ENCODE results near the gene POU2F3.

POU2F3 gene

DNA sequence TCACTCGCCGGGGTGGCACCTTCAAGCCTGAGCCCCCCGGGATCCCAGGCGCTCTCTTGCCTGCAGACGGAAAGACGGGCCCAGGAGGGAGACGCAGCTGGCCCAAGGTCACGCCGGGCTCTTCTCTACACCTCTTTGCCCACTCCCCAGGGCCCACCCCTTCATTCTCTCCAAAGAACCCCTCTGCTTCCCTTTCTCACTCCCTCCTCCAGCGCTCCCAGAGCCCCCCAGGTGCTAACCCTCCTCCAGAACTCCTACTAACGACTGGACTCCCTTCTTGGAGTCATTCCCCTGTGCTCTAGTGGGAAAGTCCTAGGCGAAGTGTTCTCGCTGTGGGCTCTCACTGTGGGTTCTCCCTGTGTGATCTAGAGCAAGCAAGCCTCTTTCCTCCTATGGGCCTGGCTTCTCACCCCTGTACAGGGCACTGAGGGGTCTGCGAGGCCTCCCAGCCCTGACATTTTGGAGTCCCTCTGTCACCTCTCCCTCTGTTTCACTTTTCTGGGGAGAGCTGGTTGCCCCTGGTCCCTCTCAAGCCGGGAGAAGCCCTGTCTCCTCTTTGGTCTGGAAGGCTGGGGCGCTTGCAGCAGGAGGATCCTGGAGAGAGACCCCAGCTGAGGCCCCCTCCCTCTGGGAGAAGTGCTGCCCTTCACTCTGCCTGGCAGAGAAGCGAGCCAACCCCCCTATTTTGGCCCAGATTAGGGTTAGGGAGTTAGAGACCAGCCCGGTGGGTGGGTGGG is 28.2 kb upstream of the POU2F3 start:
- no peak for DNase-seq

DNA sequence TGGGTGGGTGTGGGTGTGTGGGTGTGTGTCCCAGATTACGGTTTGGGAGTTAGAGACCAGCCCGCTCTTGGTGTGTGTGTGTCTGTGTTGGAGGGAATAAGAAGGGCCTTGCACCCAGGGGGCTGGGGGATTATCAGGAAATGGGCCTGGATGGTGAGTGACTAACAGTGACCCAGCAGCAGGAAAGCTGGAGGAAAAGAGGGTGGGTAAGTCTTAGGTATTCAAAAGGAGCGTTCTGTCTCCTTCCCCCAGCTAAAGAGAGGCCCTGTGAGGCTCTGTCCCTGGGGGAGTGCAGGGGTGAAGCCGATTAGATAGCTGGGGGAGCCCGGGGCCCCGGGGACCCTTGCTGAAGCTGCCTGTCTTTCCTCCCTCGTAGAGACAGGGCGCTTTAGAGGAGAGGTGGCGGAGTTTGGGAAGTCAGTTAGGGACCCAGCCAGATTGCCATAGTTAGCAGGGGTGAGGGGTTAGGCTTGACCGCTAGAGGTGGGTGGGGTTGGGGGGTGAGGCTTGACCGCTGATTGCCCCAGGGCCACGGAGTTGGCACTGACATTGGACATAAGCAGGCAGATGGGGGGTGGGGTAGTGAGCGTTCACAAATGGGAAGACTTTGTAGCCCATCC is 27.6 kb upstream of the POU2F3 start:
- DNase-seq: no peak

DNA sequence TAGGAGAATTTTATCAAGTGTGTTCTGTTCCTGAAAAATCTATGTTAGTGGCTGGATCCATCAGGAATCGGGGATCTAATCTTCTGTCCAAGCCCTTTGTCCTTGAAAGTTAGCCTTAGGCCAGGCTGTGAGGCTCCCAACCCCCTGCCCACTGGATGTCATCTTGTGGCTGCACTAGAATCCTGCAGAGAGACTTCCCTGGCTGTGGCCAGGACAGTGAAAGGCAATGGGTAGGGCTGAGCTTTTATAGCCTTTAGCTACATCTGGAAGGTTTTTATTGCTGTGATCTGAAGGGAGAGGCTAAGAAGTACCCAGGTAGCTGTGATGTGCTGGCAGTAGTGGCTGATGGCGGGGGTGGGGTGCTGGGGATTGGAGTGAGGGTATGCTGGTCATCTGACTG is 27.0 kb upstream of the POU2F3 start:
- no peak for DNase-seq

- no peak for DNase-seq
Measured at GRCh38 chr11:120214581-120214980, 25.4 kb upstream of the POU2F3 start.

- DNase-seq: no peak
Measured at GRCh38 chr11:120215634-120216033, 24.3 kb upstream of the POU2F3 start.

DNA sequence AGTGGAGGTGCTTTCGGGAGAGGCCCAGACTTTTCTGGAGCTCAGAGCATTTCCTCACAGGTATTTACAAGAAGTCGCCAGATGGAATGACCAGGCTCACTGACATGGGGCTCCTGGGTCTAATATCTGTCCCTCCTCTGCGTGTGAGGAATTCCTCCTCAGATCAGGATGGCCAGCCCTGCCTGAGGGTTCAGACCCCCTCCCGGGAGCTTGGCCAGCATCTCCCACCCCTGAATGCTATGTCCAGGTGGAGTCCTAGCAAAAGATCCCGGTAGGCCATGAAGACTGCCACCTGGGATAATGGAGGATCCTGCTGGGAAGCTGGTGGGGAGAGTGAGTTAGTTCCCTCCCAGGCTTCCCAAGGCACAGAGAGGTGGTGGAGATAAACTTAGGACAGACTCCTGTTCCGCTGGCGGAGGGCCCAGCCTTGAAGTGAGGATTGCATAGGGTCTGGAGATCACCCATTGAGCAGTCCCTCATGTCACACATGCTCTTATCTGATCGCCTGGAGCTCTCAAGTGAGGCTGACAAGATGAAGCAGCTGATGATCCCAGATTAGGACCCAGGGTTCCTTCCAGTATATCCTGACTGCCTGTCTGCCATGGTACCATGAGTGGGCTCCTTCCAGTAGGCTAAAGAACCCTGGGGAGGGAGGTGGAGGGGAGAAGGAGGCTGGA is 23.4 kb upstream of the POU2F3 start:
- DNase-seq: no peak

DNA sequence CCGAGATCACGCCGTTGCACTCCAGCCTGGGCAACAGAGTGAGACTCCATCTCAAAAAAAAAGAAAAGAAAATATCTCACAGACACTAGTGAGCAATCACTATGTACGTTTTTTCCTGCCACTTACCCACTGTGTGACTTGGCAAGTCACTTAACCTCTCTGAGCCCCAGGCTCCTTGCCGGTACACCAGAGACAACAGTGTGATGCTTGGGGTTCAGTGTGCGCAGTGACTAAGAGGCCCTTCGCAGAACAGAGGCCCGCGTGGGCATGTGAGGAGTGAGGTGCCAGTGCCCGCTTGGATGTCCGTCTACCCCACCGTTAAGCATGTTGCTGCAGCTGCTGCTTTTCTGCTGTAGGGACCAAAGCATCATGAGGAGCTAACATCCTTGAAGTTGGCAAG is 22.4 kb upstream of the POU2F3 start:
- no peak for DNase-seq

DNA sequence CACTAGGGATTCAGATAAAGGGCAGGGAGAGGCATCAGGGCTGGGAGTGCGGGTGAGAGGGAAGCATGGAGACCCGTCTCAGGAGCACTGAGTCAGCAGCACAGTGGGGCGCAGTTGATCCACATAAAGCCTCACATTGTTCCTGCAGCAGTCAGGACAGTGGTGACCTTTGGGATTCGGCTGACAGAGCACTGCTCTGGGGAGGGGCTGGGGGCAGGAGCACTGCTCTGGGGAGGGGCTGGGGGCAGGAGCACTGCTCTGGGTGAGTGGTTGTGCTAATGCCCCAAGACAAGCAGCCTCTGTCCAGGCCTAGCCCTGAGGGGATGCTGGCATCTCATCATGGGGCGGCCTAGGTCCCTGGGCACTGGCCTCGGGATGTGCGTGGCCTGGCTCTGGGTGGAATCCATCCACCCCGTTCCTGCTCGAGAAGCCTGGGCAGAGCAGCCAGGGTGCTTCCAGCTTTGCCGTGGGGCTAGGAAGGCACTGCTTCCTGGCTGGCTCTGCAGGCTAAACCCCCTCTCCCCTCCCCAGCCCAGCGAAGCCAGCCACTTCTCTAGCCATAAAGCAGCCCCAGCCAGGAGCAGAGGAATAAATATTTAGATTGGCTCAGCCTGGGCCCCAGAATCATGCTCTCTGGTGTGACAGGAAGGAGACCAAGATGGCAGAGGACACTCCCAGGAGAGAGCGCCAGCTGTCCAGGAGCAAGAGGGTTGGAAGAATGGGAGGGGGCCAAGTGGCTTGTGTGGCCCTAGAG is 21.8 kb upstream of the POU2F3 start:
- no peak for DNase-seq

DNA sequence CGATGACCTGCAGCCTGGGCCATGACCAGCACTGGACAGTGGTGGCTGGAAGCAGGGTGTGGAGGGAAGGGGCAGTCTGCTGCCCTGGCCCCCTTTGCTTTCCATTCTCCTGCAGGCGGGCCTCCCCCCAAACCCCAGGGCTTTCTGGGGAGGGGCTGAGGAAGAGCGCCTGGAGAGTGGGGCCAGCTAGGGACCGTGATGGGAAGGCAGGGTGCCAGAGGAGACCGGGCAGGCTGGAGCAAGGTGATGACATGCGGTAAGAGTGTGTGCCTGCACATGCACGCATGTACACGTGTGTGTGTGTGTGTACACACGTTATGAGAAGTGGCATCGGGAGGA is 21.3 kb upstream of the POU2F3 start:
- no peak for DNase-seq

GRCh38 chr11:120219232-120219937 is 20.6 kb upstream of the POU2F3 start:
- no peak for DNase-seq

- no peak for DNase-seq
Measured at GRCh38 chr11:120219938-120220746, 19.8 kb upstream of the POU2F3 start.

DNA sequence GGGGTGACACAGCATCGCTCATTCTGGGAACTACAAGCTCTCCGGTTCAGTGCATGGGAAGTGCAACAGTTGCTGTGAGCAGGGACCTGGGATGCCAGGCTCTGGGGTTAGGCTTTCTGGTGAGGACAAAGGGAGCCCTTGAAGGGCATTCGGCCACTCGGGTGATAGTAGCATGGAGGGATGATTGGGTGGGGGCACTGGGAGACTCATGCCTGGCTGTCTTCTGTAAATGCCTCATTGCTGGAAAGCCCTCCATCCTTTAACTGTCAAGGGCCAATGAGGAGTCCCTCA is 19.2 kb upstream of the POU2F3 start:
- no peak for DNase-seq

- no peak for DNase-seq
Measured at GRCh38 chr11:120221115-120221752, 18.7 kb upstream of the POU2F3 start.

- no peak for DNase-seq
Measured at GRCh38 chr11:120222916-120223315, 17.0 kb upstream of the POU2F3 start.

DNA sequence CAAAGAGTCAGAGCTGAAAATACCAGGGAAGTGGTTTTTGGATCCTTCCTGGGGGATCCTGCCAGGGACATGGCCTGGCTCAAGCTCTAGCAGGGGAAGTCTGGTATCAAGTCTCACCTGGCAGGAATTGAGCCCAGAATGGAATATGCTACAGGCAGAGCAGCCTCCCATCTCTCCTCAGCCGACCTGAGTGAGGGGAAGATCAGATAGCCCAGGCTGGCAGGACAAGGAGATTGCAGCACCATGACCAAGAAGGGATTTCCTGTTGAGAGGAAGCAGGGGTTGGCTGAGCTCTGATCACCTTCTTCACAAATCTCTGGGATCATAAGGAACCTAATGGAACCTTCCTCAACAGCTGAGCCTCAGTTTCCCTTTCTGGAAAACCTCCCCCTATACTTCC is 16.1 kb upstream of the POU2F3 start:
- no peak for DNase-seq

DNA sequence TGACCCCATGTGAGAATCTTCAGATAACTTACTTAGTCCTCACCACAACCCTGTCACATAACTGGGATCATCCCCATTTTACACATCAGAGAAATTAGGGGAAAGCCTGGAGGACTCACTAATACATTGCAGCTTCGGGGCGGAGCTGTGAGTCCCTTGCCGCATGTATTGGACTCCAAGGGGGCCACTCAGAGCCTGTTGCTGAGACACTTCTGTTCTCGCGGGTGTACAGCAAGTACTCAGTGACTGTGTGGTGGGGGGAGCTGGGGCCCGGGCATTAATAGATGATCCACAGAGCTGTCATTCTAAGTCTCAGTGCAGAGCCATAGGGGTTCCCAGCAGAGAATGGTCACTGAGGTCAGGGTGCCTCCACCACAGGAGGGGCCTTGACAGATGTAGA is 15.6 kb upstream of the POU2F3 start:
- no peak for DNase-seq

- DNase-seq: no peak
Measured at GRCh38 chr11:120224972-120225909, 14.7 kb upstream of the POU2F3 start.

DNA sequence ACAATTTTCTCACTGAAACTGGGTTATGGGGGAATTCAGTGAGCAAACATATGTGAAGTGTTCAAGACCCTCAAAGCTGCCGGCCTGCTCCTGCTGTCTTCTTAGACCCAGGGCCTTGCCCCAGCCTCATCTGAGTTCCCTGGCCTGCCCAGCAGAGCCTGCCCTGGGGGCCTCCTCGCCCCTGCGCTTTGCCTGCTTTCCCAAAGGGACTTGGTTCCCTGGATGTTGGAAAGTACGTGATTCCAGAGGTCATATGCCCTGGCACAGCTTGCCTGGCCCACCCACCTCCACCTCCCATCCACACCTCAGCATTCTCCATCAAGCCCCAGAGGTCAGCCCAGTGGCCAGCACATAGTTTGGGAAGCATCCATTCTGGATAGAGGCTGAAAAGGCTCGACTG is 13.7 kb upstream of the POU2F3 start:
- no peak for DNase-seq

DNA sequence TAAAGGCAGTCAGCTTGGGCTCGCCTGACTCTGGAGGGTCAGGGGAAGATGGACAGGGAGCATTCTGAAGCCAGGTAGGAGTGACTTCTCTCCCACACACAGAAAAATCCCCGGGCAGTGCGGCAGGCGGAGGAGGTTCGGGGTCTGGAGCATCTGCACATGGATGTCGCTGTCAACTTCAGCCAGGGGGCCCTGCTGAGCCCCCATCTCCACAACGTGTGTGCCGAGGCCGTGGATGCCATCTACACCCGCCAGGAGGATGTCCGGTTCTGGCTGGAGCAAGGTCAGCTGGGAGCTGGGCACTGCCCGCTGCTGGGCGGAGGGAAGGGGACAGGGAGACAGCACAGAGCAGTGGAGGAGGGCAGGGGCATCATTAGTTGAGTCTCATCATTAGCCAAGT is 13.2 kb upstream of the POU2F3 start:
- no peak for DNase-seq

- no peak for DNase-seq
Measured at GRCh38 chr11:120227228-120227852, 12.6 kb upstream of the POU2F3 start.
